Uterus (tissue), 4 donors: ENCODE measurements around the gene SUPT6H. TPM values are rescaled to one million over a fixed set of nuclear protein-coding genes. Genes with fewer than 3 reads are reported as not detected.
A peak's percentile ranks its signal among the peaks of the same experiment; 100 is the strongest.

Experiments used
- DNase-seq, 2 donors: peaks; one replicate each; pipeline ENCODE4 v3.0.0-alpha.2; 2019 to 2020
- H3K27ac ChIP-seq, 2 donors: fragments of 200-600 bp; sonication (generic); 1 replicate in 1 of 2; 2 replicates in 1 of 2; pipeline ENCODE4 v1.5.1; 2016 to 2018
- H3K27me3 ChIP-seq, 2 donors: fragments of 200-600 bp; sonication (generic); one replicate each; pipeline ENCODE4 v1.5.1; 2018 to 2019; ENCODE audit warnings: control low read depth in 1 of 2
- H3K36me3 ChIP-seq, 2 donors: fragments of 200-600 bp; sonication (generic); one replicate each; pipeline ENCODE4 v1.5.1; 2019; ENCODE audit warnings: control low read depth in 1 of 2
- H3K4me1 ChIP-seq, 2 donors: fragments of 200-600 bp; sonication (generic); one replicate each; pipeline ENCODE4 v1.5.1; 2018 to 2019; ENCODE audit warnings: control low read depth in 1 of 2
- H3K4me3 ChIP-seq, 2 donors: fragments of 200-600 bp; sonication (generic); 1 replicate in 1 of 2; 2 replicates in 1 of 2; pipeline ENCODE4 v1.5.1; 2018 to 2019; ENCODE audit warnings: mild to moderate bottlenecking in 1 of 2
- H3K9me3 ChIP-seq, 2 donors: fragments of 200-600 bp; sonication (generic); one replicate each; pipeline ENCODE4 v1.5.1; 2019; ENCODE audit warnings: control low read depth in 1 of 2
- POLR2A ChIP-seq, 2 donors: fragments of 450-650 bp; IDR thresholded peaks; one replicate each; pipeline ENCODE4 v1.6.1; 2016; ENCODE audit warnings: antibody characterized with exemption in 2 of 2, mild to moderate bottlenecking in 1 of 2, moderate library complexity in 1 of 2
- intact Hi-C: fragments of 100-400 bp; cut with DNase I; formaldehyde crosslinking; loops from one replicate; pipeline ENCODE4 v1.15.1; 2023; ENCODE audit warnings: low total_unique reads
- total RNA-seq, 4 donors: library from RNA; depleted of rRNA in 3 of 4; stranded (reverse); fragments of >200 nt in 3 of 4; gene quantifications; one replicate each; pipeline versions ENCODE4 v1.1.0 to v1.2.4, GENCODE V29; 2014 to 2023
- TF ChIP-seq, protein P1 (sequence below), 4 experiments: fragments of 200-600 bp in 2 of 4; fragments of 450-650 bp in 2 of 4; sonication (generic) in 2 of 4; IDR thresholded peaks; one replicate each; pipeline ENCODE4 v1.5.1; 2016 to 2019; ENCODE audit warnings: antibody characterized with exemption in 4 of 4, mild to moderate bottlenecking in 2 of 4, moderate library complexity in 1 of 4
- donor health status: DM: yes; HTN: yes; CAD: no.

Gene SUPT6H
- total RNA-seq, 4 donors from 2014 or later, result 15.3 to 84.5 (median 47.5) TPM

DNA sequence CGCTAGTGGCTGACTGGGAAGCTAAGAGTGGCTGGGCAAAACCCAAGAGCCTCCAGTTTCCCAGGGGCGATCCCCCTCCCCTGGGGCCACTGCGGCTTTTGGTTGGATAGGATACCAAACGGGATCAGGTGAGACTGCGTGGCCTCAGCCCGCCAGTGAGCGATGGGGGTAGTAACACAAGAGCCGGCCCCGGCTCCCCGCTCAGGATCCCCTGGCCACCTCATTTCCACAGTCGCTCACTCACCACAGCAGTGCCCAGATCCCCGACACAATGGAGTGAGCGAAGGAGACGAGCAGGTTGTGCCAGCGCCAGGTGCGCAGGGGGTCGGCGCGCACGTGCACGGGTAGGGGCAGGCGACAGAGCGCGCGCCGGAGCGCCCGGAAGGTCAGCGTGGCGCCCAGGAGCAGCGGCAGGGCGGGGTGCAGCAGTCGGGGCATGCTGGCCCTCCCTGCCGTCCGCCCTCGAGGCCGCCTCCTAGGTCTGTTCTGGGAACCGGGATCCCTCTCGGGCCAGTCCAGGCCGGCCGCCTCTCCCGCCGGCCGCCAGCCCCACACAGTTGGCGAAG is 63.7 kb downstream of the SUPT6H start:
- intact Hi-C loops, result no loop called here
- peak overlapping the region; percentile 40 to 100 for H3K27ac ChIP-seq

DNA sequence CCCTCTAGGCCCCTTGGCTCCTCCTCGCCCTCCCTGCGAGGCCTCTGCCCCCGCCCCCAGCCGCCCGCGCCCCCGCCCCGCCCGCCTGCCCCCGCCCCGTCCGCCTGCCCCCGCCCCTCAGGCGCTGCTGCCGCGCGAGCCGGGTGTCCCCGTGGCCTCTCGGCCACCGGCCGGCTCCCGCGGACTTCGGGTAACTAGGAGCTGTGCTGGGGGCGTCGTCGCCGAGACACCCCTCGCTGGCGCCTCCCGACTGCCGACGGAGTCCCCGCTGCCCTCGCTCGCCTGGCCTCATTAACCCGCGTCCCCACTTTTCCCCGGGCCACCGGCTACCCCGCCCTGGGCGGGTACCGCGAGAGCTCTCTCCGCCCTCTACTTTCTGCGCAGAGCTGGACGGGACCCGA is 64.2 kb downstream of the SUPT6H start, which contains the start of gene TLCD1:
TLCD1 (minus strand) TSS at position 8 of the 401 bp plus-strand sequence. CDS start 136 bp downstream, outside the sequence.
- peaks cover 3 to 21% of the 10 kb centered on the region in 2 donors for H3K4me1 ChIP-seq
- H3K4me3 ChIP-seq, result peak within 1 kb of the TSS; percentile 73 to 95
- intact Hi-C loops, result no loop called here
- H3K36me3 ChIP-seq, result no peaks in the 10 kb centered on the region
- no peak for TF ChIP-seq POLR2A (IDR thresholded peaks at IDR 0.05)
- TF ChIP-seq, protein P1, sequence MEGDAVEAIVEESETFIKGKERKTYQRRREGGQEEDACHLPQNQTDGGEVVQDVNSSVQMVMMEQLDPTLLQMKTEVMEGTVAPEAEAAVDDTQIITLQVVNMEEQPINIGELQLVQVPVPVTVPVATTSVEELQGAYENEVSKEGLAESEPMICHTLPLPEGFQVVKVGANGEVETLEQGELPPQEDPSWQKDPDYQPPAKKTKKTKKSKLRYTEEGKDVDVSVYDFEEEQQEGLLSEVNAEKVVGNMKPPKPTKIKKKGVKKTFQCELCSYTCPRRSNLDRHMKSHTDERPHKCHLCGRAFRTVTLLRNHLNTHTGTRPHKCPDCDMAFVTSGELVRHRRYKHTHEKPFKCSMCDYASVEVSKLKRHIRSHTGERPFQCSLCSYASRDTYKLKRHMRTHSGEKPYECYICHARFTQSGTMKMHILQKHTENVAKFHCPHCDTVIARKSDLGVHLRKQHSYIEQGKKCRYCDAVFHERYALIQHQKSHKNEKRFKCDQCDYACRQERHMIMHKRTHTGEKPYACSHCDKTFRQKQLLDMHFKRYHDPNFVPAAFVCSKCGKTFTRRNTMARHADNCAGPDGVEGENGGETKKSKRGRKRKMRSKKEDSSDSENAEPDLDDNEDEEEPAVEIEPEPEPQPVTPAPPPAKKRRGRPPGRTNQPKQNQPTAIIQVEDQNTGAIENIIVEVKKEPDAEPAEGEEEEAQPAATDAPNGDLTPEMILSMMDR (IDR thresholded peaks at IDR 0.05), result no peak
- peak within 1 kb of the TSS; percentile 96 to 100 for H3K27ac ChIP-seq
- DNase-seq, result peak in 1 of 2 donors; percentile 68
- H3K27me3 ChIP-seq, result no peaks in the 10 kb centered on the region
- no peaks in the 10 kb centered on the region for H3K9me3 ChIP-seq

More for the DNA sequence above, 63.7 kb downstream of the SUPT6H start:
- no peak for DNase-seq
- TF ChIP-seq POLR2A (IDR thresholded peaks at IDR 0.05), result peak in 1 of 2 donors; percentile 44
- TF ChIP-seq, protein P1 (IDR thresholded peaks at IDR 0.05), result no peak
- no peaks in the 10 kb centered on the region for H3K9me3 ChIP-seq
- H3K4me1 ChIP-seq, result peaks cover 7 to 26% of the 10 kb centered on the region in 2 donors
- H3K27me3 ChIP-seq, result no peaks in the 10 kb centered on the region
- peak overlapping the region; percentile 73 to 95 for H3K4me3 ChIP-seq
- H3K36me3 ChIP-seq, result no peaks in the 10 kb centered on the region

GRCh38 chr17:28726627-28727491 is 64.9 kb downstream of the SUPT6H start:
- Histone ChIP-seq H3K4me1 (peaks cover 2 to 15% of the 10 kb centered on the region in 2 donors), H3K27me3 (no peaks in the 10 kb centered on the region), H3K4me3 (peak overlapping the region; percentile 73 to 95), H3K27ac (peak overlapping the region; percentile 96 to 100), H3K9me3 (no peaks in the 10 kb centered on the region), H3K36me3 (no peaks in the 10 kb centered on the region)
- peak; percentile 92 to 95 for DNase-seq
- TF ChIP-seq, protein P1 (IDR thresholded peaks at IDR 0.05), result peak; percentile 99 to 100 (median 100)
- peak in 1 of 2 donors; percentile 30 for TF ChIP-seq POLR2A (IDR thresholded peaks at IDR 0.05)
- intact Hi-C loops, result no loop called here

- intact Hi-C loops, result no loop called here
- Histone ChIP-seq H3K27ac (peak within 1 kb of the TSS; percentile 96 to 100), H3K4me3 (peak within 1 kb of the TSS; percentile 73 to 95), H3K4me1 (peaks cover 2 to 10% of the 10 kb centered on the region in 2 donors), H3K36me3 (no peaks in the 10 kb centered on the region), H3K27me3 (no peaks in the 10 kb centered on the region), H3K9me3 (no peaks in the 10 kb centered on the region)
- DNase-seq, result peak; percentile 97
- TF ChIP-seq POLR2A (IDR thresholded peaks at IDR 0.05), result peak; percentile 60 to 81
- TF ChIP-seq, protein P1 (IDR thresholded peaks at IDR 0.05), result peak in 1 of 4 experiments; percentile 20
Observed at GRCh38 chr17:28728364-28729200, 66.6 kb downstream of the SUPT6H start, which contains the start of gene NEK8. TSS of gene NEK8 (plus strand) at chr17:28728788. CDS start at chr17:28728814, 26 bp downstream.
